GM12865 (cell line): Measurements from ENCODE around the gene NUPR1.

Experiments used
- DNase-seq: peaks from one replicate; pipeline ENCODE4 v3.0.0; 2010; ENCODE audit warnings: low read depth
- H3K4me3 ChIP-seq: 2 replicates; pipeline ENCODE4 v1.5.1; 2011; ENCODE audit warnings: mild to moderate bottlenecking, low read depth, low read length, control low read depth
- TF ChIP-seq, protein P1 (sequence below): IDR thresholded peaks from 2 replicates; pipeline ENCODE4 v1.5.1; 2011; ENCODE audit warnings: low read length, control low read depth, low read depth, inconsistent platforms; ENCODE audit not compliant: insufficient read depth; ENCODE audit errors: missing control alignments

Gene NUPR1

DNA sequence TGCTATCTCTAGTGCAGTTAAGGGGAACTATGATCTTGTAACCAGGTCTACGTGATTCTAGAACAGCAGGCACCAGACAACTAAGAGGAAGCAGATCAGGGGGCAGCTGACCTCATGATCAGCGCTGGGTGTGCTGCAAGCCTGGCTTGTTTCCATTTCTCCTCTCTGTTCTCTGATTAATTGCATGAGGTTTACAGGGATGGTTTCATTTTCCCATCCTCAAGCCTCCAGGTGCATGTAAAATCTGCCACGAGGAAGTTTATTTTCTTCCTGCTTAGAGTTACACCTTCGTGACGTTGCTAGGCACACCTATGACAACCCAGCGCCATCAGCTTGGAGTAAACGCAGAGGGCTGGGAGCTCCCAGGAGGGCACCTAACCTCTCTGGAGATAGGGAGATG is 4.3 kb upstream of the NUPR1 start:
- TF ChIP-seq, protein P1, sequence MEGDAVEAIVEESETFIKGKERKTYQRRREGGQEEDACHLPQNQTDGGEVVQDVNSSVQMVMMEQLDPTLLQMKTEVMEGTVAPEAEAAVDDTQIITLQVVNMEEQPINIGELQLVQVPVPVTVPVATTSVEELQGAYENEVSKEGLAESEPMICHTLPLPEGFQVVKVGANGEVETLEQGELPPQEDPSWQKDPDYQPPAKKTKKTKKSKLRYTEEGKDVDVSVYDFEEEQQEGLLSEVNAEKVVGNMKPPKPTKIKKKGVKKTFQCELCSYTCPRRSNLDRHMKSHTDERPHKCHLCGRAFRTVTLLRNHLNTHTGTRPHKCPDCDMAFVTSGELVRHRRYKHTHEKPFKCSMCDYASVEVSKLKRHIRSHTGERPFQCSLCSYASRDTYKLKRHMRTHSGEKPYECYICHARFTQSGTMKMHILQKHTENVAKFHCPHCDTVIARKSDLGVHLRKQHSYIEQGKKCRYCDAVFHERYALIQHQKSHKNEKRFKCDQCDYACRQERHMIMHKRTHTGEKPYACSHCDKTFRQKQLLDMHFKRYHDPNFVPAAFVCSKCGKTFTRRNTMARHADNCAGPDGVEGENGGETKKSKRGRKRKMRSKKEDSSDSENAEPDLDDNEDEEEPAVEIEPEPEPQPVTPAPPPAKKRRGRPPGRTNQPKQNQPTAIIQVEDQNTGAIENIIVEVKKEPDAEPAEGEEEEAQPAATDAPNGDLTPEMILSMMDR, result no peak
- H3K4me3 ChIP-seq, result no peak overlapping the region
- peak; percentile 24 for DNase-seq

DNA sequence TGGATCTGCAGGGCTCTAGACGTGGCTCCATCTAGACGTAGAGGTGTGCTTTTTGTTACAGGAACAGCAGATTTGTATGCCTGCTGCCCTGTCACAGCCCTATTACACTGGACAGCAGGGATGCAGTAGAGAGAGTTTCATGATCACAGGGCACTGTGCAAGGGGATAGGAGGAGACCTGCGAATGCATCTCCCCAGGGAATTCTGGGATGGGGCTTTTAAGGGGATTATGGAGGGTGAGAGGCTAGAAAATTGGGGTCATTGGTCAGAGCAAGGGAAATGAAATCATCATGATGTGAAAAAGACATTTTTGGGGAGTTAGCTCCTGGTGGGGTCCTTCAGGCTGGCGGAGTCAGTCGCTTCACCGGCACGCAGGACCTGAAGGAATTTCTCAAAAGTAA is 3.9 kb upstream of the NUPR1 start:
- TF ChIP-seq, protein P1, result no peak
- H3K4me3 ChIP-seq, result no peak overlapping the region
- no peak for DNase-seq

DNA sequence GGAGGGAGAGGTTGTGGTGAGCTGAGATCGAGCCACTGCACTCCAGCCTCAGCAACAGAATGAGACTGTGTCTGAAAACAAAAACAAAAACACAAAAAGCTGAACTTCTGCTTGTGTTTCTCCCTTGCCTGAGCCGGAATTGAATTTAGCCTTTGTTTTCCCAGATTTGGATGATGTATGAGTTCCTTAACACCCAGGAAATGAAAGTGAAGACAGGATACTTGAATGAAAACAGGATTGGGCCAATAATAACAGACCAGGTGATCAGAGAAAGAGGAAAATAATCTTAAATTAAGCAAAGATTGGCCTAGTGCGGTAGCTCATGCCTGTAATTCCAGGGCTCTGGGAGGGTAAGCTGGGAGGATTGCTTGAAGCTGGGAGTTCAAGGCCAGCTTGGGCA is 1.6 kb upstream of the NUPR1 start:
- no peak for DNase-seq
- H3K4me3 ChIP-seq, result no peak overlapping the region
- TF ChIP-seq, protein P1, result no peak

DNA sequence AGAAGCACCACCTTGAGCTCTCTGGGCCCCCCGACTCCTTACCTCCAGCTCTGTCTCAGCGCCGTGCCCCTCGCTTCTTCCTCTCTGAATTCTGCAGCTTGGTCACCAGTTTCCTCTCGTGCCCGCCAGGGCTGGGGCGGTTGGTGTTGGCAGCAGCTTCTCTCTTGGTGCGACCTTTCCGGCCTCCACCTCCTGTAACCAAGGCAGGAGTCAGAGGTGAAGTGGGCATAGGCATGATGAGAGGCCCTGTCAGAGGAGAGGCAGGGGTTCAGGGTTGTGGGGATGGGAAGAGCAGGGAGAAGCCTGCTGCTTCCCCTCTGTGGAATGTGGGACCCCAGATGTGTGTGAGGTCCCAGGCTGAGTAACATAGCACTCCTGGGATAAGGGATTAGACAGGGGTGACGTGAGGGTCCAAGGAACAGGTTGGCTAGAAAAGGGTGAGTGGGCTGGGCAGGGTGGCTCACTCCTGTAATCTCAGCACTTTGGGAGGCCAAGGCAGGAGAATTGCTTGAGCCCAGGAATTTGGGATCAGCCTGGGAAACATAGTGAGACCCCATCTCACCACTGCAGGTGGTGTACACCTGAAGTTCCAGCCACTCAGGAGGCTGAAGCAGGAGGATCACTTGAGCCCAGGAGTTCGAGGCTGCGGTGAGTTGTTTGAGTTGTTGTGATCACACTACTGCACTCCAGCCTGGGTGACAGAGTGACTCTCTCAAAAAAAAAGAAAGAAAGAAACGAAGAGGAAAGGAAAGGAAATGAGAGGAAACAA is 626 bp downstream of the NUPR1 start:
- no peak overlapping the region for H3K4me3 ChIP-seq

DNA sequence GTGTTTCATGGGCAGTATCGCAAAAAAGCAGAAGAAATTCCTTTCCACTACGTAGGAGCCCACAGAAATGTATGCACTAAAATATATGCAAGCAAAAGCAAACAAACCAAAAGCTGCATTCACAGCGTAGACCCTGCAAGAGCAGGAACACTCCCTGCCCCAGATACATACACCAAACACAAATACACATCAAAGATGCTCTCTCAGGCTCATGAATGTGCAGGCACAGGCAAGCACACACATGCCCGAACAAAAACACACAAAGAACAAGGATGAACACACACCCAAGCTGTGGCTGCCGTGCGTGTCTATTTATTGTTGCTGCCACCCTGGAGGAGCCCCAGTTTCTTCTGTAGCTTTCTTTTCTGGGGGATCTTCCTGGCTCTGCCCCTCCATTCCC is 1.7 kb downstream of the NUPR1 start:
- TF ChIP-seq, protein P1, result no peak
- DNase-seq, result no peak
- no peak overlapping the region for H3K4me3 ChIP-seq

More for the DNA sequence above, 626 bp downstream of the NUPR1 start:
- DNase-seq, result no peak
- TF ChIP-seq, protein P1, result no peak

DNA sequence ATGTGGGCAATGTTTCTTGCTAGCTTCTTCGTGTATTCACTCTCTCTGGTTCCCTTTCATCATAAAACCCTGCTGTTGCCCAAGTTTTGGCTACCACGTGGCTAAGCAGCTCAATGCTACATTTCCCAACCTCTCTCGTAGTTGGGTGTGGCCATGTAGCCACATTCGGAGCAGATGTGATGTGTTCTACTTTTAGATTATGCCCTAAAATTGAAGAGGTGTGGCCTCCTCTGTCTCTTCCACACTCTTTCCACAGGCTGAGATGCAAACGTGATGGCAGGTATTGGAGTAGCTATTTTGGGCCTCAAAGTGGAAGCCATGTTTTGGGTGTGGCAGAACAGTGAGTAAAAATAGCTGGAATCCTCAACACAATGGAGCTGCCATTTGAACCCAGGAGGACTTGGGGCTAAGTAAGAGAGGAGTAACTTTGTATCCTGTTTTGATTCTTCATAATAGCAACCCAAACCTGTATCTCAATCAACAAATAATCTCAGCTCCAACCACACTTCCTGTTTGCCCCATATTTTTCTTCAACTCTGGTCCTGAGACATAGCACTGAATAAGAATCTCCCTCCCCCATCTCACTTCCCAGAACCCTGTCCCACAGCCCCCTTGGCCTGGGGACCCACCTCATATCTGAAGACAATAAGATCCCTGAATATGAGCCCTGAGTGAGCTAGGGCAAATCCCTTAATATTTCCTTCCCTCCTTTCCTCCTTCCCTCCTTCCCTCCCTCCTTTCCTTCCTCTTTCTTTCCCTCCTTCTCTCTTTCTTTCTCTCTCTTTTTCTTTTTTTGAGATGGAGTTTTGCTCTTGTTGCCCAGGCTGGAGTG is 4.0 kb downstream of the NUPR1 start:
- H3K4me3 ChIP-seq, result no peak overlapping the region
- DNase-seq, result no peak
- TF ChIP-seq, protein P1, result no peak
